ENCODE results near the gene ATXN7L1. TPM values are rescaled to one million over a fixed set of nuclear protein-coding genes. Genes with fewer than 3 reads are reported as not detected.

ATXN7L1 gene
- total and polyA plus RNA-seq, 2 of the 4 experiments (the other 2 are of a cell fraction) = 3.5 to 4.3 TPM

- Histone ChIP-seq H3K4ac (ENCODE audit: low read depth, low read length) (no peak overlapping the region), H3K9ac (ENCODE audit: low read depth, low read length) (no peak overlapping the region), H3K4me3 (ENCODE audit: insufficient read depth, low read depth, low read length) (no peak overlapping the region), H3K36me3 (ENCODE audit: control insufficient read depth, insufficient read depth, low read length) (no peaks in the 10 kb centered on the region), H3K27ac (ENCODE audit: insufficient read depth, low read length) (no peak overlapping the region), H2BK120ac (ENCODE audit: low read depth, low read length) (no peak overlapping the region), H2BK20ac (ENCODE audit: low read depth, low read length) (no peak overlapping the region), H3K27me3 (ENCODE audit: control insufficient read depth, insufficient read depth, low read length) (no peaks in the 10 kb centered on the region), H3K14ac (replicated peaks; ENCODE audit: low read depth, low read length) (no peak overlapping the region), H2AK5ac (ENCODE audit: low read depth, low read length) (no peak overlapping the region), H2AK9ac (replicated peaks; ENCODE audit: low read depth, low read length, poor library complexity) (no peak overlapping the region), H3K18ac (ENCODE audit: low read depth, low read length) (no peak overlapping the region), H2BK15ac (ENCODE audit: low read depth, low read length) (no peak overlapping the region), H4K91ac (ENCODE audit: insufficient read depth, low read depth, low read length) (no peak overlapping the region), H2AFZ (replicated peaks; ENCODE audit: low read length, poor library complexity) (no peak overlapping the region), H2BK5ac (ENCODE audit: low read depth, low read length, poor library complexity, severe bottlenecking) (no peak overlapping the region), H3K23ac (ENCODE audit: low read depth, low read length) (no peak overlapping the region), H3K56ac (ENCODE audit: extremely low read depth, insufficient read depth, low read length) (no peak overlapping the region), H3K79me1 (ENCODE audit: low read depth in 1 of 2, low read length in 2 of 2) (no peaks in the 10 kb centered on the region), H3K9me3 (ENCODE audit: control insufficient read depth, insufficient read depth, low read length) (peaks cover 9% of the 10 kb centered on the region), H3K9me1 (ENCODE audit: insufficient read depth, low read length) (peaks cover 2% of the 10 kb centered on the region; the same call in 1 of the 2 replicates), H3K4me2 (ENCODE audit: low read depth, low read length) (no peak overlapping the region), H4K8ac (ENCODE audit: low read depth in 2 of 2, low read length in 2 of 2) (no peak overlapping the region), H4K20me1 (ENCODE audit: insufficient read depth, low read length) (peaks cover 6% of the 10 kb centered on the region; the same call in 1 of the 2 replicates), H3K4me1 (ENCODE audit: control insufficient read depth, insufficient read depth, low read length) (peaks cover 3% of the 10 kb centered on the region; the same call in 1 of the 2 replicates), H4K5ac (ENCODE audit: low read depth, low read length) (no peak overlapping the region)
- DNase-seq = no peak
- no TSS peak for BruUV-seq (replicated peaks)
- ChIA-PET CTCF (no interaction called here), POLR2A (ENCODE audit: unreplicated experiment) (no interaction called here)
- TF ChIP-seq CTCF (conservative IDR thresholded peaks at IDR 0.05; ENCODE audit: low read depth, low read length) = no peak
- no peak for TF ChIP-seq RFX5 (IDR thresholded peaks at IDR 0.05; ENCODE audit: low read depth, low read length)
- no peak for TF ChIP-seq RCOR1 (IDR thresholded peaks at IDR 0.05; ENCODE audit: insufficient replicate concordance, low read length)
- no peak for TF ChIP-seq MAFK (IDR thresholded peaks at IDR 0.05; ENCODE audit: low read depth, low read length)
- TF ChIP-seq MAZ (IDR thresholded peaks at IDR 0.05; ENCODE audit: borderline replicate concordance, low read depth, low read length) = no peak
- TF ChIP-seq CEBPB (IDR thresholded peaks at IDR 0.05; ENCODE audit: low read depth, low read length) = no peak
- no peak for TF ChIP-seq CHD1 (IDR thresholded peaks at IDR 0.05; ENCODE audit: low read depth, low read length)
- ATAC-seq (ENCODE audit: low read depth) = no peak
- intact Hi-C loops (cut with micrococcal nuclease) (no loop called here), dilution Hi-C loops (cut with HindIII; ENCODE audit: low sequenced_read_pairs, unreplicated experiment) (no loop called here), in situ Hi-C loops (cut with MboI; ENCODE audit: low sequenced_read_pairs) (no loop called here)
- WGBS, 2 experiments (ENCODE audit: extremely low coverage in 2 of 2, insufficient read length in 1 of 2) = no CpG with 5 or more reads among the region's 9 CpGs
These were observed 168.2 kb downstream of the ATXN7L1 start for GRCh38 chr7:105707967-105708762.

All from IMR-90 (cell line).